ENCODE measurements around the gene TTC6.

Gene TTC6

DNA sequence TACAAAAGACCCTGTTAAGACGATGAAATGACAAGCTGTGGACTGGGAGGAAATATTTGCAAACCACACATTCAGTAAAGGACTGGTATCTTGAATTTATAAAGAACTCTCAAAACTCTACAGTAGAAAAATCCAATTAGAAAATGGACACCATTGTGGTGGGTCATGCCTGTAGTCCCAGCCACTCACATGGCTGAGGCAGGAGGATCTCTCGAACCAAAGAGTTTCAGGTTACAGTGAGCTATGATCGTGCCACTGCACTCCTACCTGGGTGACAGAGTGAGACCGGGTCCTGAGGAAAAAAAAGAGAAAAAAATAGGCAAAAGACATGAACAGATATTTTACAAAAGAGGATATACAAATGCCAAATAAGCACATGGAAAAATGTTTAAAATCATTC is 41.9 kb downstream of the TTC6 start:
- DNase-seq, result no peak

DNA sequence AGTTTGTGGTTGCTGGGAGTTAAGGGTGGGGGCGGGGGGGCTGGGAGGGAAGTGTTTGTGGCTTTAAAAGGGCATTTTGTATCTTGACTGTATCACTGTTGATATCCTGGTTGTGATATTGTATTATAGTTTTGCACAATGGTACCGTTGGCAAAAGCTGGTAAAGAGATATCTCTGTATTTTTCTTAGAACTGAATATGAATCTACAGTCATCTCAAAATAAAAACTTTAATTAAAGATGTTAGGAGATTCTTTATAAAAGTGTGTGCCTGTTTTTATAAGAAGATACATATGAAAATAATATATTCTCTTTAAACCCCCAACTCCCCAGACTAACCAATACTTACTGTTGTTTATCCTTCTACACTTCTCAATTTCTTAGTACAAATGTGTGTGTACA is 43.2 kb downstream of the TTC6 start:
- no peak for DNase-seq

DNA sequence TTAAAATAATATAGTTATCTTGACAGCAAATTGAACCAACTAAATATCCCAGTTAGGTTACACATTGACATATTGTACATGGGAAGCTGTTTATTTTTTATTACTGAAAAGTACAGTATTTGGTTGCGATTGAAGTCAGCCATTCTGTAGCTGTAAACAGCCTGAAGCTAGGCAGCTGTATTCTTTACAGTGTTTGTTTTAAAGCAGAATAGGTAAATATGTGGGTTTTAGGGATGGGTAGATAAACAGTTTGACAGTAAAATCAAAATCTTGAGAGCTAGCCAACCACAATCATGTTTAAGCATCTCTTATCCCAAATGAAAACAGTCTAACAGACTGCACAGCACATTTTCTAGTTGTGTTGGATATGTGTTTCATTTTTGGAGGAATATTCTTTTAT is 45.7 kb downstream of the TTC6 start:
- no peak for DNase-seq

DNA sequence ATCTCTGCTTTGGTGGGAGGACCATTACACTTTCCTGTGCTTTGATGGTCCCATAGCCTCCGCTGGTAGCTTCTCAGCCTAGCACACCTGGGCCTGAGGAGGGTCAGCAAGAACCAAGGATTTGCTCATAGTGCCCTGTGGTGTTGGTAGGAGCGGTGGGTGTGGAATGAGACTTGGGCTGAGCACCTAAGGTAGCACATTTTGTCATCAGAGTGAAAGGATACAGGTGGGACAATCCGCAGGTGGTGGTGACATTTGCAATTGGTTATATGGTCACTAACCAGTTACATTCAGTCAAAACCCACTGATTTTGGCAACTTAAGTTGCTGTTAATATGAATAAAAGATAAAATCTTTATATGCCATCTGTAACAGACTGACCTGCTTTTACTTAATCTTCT is 46.7 kb downstream of the TTC6 start:
- no peak for DNase-seq

DNA sequence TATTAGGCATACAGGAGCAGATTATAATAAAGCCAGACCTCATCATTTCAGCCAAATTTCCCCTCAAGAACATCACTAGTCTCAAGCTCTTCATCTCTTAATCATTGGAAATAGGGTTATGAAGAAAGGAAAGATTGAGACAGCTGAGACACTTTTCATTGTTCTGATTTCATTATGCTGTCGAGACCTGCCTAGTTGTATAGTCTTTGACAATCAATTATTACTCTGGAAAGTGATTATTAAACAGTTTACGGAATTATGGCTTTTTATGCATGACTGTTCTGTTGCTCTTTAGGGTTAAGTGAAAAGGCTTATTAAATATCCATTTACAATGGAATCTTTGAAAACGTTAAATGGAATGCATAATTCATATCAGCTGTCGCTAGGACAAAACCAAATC is 48.3 kb downstream of the TTC6 start:
- no peak for DNase-seq

Measured in cortex of kidney (tissue), 1 donor.